HCT116 (cell line): ENCODE measurements around the gene TPRX1.

ENCODE experiments used
- CEBPB ChIP-seq: IDR thresholded peaks from 2 replicates; pipeline ENCODE4 v1.6.1; 2012; ENCODE audit warnings: low read depth
- EZH2 ChIP-seq: fragments of 200-600 bp; sonication (generic); IDR thresholded peaks from 2 replicates; pipeline ENCODE4 v1.6.1; 2017; ENCODE audit warnings: antibody characterized with exemption, mixed run types

- no peak for TF ChIP-seq EZH2
- TF ChIP-seq CEBPB: no peak
Measured at GRCh38 chr19:47839411-47839810, 35.1 kb upstream of the TPRX1 start.
